HG02943 (cell line): ENCODE measurements around the gene KCNMA1.
"Not testable (repeated sequence)": the region's sequence is repeated elsewhere in the genome, so short reads cannot be mapped to it uniquely, and the experiment has no call there.

ENCODE experiments used
- ATAC-seq: cut with Tn5 transposase; IDR thresholded peaks from one replicate; pipeline ENCODE4 v1.9.1; 2021; ENCODE audit warnings: mild to moderate bottlenecking, low read depth, moderate library complexity; ENCODE audit not compliant: unreplicated experiment

KCNMA1 gene

DNA sequence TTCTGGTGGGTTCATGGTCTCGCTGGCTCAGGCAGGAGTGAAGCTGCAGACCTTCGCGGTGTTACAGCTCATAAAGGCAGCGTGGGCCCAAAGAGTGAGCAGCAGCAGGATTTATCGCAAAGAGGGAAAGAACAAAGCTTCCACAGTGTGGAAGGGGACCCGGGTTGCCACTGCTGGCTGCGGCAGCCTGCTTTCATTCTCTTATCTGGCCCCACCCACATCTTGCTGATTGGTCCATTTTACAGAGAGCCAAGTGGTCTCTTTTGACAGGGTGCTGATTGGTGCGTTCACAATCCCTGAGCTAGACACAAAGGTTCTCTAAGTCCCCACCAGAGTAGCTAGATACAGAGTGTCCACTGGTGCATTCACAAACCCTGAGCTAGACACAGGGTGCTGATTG lies 47.9 kb downstream of the KCNMA1 start:
- not testable (repeated sequence) for ATAC-seq

DNA sequence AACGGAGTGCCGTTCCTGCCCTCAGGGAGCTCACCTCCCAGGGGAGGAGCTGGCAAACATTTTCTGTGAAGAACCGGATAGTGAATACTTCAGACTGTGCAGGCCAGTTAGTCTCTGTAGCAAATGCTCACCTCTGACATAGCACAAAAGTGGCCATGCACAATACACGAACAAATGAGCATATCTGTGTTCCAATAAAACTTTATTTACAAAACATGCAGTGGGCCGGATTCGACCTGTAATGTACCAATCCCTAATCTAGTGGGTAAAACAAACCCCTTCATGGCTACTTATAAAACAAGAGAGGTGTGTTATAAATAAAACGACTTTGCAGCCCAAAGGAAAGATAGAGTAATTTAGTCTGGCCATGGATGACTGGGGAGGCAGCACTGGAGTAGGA lies 48.7 kb downstream of the KCNMA1 start:
- ATAC-seq, result no peak

DNA sequence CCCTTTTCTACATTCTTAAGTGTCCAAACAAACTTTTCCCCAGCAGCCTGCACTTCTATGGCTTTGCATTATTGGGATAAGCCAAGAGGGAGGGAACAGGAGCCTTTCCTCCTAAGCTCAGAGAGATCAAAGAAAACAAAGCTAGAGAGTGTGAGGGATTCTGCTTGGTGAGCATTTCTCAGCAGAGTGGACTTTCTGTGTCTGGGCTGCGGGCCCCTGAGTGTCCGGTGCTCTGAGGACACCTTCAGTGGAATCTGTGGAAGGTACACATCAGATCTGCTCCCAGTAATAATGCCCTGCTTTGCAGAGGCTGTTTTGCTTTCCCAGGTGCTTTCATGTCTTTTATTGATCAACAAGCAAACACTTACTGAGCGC lies 50.2 kb downstream of the KCNMA1 start:
- ATAC-seq, result no peak

DNA sequence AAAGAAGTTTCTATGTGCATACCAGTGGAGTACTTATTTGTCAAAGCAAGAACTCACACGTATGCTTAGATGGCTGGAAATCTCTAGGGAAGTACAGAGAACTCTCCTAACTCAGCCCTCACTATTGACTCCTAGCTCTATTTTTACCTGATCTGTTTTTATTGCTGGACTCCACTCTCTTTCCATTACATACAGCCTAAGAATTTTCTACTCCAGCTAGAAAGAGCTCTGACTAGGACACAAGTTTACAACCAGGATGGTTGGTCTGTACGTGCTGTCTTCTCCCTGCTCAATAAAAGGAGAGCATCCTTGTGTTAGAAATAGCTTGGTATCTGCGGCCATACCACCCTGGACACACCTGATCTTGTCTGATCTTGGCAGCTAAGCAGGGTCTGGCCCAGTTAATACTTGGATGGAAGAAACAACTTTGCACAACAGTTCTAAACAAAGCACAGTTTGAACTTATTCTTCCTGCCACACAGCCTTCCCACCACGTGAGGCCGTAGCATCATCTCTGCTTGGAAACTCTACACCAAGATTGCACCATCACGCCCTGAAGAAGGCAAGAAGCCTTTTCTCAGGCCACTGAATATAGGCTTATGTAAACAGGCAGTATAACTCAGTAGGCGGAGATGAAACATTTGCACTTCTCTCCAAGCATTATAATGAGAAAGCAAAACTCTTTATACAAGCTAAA lies 50.7 kb downstream of the KCNMA1 start:
- no peak for ATAC-seq

DNA sequence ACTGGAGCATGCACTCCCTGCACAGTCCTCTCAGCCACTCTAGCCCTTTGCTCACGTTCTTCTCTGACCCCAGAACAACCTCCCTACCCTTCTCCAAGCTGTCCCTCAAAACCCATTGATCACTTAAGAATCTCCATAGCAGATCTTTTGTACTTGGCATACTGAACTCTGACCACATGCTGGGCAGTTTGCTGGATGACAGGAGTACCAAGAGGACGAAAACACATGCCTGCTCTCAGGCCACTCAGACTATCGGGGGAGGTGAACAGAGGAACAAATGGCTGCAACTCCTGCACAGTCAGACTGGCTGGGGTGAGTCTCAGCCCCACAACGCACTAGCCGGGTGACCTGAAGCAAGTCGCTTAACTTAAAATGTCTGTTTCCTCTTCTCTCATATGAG lies 52.7 kb downstream of the KCNMA1 start:
- no peak for ATAC-seq

GRCh38 chr10:77583527-77583926 lies 54.1 kb downstream of the KCNMA1 start:
- ATAC-seq, result no peak

DNA sequence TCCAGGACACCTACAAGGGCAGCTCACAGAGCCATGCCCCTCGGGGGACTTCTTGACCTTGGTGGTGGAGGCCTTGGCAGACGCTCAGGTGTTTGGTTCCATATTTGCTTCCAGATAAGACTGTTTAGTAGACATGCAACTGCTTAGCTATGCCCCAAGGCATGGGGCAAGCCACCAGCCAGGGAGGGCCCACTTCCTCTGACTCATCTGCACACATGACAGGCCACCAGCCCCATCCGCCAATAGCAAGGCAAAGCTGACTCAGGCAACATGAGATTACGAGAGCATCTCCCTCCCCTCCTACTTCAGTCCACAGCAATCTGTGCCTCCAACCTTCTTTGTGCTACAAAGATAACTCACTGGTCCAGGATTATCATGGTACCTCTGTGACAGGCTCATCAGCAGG lies 54.9 kb downstream of the KCNMA1 start:
- no peak for ATAC-seq

- ATAC-seq, result no peak
Measured at GRCh38 chr10:77581738-77582137, 55.9 kb downstream of the KCNMA1 start.

- no peak for ATAC-seq
Measured at GRCh38 chr10:77580482-77580881, 57.1 kb downstream of the KCNMA1 start.

DNA sequence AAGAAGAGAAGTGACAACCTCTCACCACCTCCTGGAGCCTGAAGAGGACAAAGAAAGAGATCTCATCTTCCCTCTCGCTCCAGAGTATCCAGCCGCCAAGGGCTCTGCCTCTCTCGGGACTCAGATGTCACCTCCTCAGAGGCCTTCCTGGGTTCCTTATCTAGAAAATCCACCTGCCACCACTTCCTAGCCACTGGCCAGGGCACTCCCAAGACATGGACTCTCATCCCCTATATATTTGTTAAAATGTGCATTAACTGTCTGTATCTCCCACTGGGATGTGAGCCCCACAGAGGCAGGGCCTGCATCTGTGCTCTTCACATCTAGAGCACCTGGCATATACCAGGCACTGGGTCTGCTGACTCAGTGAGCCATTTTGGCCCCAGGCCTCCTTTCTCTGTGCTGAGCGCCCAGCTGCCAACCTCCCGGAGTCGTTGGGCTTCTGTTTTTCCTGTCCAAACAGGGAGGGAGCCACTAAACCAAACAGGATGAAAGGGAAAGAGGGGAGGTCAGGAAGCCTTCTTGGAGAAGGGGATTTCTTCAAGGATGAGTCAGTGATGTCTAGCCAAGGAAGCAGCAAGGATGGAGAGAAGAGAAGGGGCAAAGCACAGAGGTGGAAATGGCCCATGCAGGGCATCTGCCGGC lies 58.9 kb downstream of the KCNMA1 start:
- ATAC-seq, result no peak

DNA sequence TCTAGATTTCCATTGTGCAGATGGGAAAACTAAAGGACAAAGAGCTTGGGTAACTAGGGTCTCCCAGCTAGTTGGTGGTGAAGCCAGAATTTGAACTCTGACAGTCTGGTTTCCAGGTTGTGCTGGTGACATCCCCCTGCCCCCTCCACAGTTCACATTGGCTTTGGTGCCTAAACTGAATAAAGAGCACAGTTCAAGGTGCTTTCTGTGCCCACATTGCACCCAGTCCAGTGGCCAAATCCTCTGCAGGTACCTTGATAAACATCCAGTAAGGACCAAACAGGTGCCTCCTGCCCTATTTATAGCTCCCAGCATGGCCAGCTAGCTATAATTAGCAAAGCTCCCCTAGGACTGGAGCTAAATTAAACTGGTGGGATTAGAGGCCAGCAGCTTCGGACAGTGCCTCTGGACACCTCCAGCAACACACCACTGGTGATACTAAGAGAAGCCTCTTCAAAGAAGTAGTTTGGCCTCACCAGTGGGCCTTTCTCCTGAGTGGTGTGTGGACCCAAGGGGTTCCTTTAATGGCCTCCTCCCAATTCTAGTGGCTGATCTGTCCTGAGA lies 59.9 kb downstream of the KCNMA1 start:
- ATAC-seq, result no peak

DNA sequence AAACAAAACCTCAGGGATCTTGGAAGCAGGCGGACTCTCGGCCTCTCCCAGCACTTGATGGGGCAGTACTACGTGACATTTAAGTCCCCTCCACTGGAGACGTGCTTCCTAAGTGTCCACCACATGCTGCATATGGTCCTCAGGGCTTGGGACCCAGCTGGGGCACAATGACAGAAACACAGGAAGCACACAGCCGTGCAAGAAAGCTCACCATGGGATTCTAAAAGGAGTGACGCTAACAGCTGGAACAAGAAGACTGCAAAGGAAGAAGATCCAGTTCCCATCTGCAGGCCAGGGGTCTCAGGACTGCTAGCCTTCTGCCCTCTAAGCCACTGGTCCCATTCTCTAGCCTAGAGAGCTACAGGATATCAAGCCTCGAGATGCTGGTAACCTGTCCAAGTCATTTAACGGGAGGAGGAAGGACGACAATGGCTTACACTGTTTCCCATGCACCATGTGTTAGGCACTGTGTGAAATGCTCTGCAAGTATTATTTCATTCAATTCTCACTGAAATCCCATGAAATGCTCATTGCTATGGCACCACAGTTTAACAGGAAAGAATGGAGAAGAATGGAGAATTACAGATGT lies 61.1 kb downstream of the KCNMA1 start:
- ATAC-seq, result no peak

DNA sequence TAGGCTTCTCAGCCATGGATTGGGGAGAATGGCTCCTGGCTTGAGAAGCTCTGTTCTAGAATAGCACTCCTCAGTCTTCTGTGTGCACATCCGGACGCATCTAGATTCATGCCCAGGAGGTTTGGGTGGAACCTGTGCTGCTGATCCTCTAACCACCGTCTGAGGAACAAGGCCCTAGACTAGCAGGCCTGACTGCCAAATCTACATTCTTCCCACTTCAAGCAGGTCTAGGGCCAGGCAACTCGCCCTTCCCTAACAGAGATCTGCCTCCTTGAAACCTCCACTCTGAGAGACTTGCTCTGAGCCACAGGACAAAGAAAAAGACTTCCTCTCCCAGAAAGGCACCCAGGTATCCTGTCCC lies 61.6 kb downstream of the KCNMA1 start:
- ATAC-seq, result no peak

DNA sequence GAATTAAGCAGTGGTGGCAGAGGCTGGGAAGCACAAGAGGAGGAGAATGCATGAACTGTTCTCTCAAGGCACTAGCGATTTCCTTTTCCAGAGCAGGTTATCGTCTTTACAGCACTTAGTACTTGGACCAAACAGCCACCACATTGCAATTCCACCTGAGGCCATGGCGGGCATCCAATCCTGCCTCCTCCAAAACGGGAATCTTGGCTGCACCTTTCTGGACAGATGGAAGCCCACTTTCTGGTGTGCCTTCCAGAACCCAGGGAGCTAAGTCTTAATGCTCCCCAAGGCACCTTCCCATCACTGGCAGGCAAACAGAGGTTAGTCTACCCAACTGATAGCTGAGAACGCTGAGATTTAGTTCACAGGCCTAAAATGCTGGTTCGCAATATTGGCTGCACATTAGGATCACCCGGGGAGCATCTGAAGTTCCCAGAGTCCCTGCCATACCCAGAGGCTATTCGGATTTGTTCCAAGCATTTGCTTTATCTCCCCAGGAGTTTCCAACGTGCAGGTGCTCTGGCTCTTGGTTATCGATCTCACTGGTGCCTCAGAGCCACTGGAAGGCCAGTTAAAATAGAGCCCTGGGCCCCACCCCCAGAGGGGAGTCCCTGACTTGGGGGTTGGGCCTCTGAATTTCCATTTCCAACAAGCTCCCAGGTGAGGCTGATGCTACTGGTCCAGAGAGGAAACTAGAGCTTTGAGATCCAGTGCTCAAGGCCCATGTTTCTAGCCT lies 62.2 kb downstream of the KCNMA1 start:
- no peak for ATAC-seq

DNA sequence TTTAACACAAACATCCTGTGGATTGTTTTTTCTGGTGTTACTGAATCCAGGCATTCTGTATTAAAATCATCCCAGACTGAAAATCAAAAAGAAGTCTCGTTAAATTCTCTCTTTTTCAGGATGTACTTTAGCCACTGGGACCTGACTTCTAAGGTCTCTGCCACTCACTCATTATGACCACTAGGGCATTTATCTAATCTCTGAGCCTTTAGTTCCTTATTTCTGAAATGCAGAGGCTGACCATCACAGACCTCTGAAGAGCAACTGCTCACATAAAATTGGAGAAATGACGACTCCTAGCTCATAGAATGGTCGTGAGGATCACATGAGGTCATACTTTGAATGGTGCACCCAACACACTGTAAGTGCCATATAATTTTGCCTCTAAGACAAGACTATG lies 63.2 kb downstream of the KCNMA1 start:
- no peak for ATAC-seq

- not testable (repeated sequence) for ATAC-seq
Measured at GRCh38 chr10:77572520-77572919, 65.1 kb downstream of the KCNMA1 start.

DNA sequence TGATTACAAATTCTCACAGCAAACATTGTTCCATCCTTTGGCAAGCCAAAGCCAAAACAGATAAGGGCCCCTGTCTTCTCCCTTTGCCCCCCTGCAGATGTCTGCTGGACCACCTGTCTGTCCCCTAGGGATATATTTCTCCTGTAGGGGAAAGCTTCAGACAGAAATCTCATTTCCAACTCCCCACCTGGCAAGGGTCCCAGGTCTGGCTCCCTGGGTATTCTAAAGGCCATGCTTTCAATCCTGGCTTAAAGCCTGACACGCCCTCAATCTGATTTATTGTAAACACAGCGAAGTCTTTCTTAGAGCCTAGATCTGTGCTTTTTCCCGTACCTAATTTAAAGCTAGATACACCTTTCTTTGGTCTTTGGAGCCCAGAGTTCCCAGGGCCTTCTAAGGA lies 66.1 kb downstream of the KCNMA1 start:
- no peak for ATAC-seq

DNA sequence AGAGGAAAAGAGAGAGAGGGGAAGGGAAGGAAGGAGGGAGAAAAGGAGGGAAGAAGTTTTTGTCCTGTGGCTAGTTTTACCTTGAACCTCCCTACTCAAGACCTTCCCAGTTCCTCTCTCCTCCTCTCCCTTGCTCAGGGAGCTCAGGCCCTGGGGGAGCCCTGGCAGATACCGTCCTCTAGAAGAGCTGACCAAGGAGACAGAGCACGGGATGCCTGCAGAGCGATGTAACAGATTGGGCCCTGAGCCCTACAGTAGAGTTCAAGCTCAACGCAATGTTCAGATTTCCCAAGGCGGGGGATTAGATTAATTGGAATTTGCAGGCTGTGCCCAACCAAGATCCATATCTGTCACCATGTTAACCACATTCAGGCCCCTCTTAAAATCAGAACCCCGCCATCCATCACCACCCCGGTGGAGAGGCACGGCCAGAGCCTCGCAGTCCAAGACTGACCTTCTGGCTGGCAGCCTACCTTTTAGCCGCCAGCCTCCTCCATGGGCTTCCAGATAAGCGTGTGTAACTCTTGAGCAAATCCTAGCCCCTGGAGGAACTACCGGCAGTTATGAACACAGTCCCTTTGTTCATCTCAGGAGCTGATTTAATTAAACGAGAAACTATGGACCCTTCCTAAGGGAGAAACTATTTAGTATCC lies 70.6 kb downstream of the KCNMA1 start:
- no peak for ATAC-seq

DNA sequence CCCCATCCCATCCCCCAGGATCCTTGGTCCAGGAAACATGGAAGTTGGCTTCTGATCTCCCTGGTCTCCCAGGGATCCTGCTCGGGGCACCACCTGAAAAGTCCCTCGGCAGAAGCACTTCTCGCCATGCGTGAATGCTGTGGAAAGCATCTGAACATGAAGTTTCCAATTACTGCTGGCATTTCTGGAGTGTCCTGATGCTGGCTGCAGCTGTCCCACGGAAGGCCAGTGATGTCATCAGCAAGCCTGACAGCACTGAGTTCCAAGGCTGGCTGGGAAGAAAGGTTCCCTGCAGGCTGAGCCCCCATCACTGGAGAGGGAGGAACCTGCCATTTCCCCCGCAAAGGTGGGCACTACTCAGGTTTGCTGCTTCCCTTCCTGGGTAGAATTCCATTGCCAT lies 71.4 kb downstream of the KCNMA1 start:
- no peak for ATAC-seq

DNA sequence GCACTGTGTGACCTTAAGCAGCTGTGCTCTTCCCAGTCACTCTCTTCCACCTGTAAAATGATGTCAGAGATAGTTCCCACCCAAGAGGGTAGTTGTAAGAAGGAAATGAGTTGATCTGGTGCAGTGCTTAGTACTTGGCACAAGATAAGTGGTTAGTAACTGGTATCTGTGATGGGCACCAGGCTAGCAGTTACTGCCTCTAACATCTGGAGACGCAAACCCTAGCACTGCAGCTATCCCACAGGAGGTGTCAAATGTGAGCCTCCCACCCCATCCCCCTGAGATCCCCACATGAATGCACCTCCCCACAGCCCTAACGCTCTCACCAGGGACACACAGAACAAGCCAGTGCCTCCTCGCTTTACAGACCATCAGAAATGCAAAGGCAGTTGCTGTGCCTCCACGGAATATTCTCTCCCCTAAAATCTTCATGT lies 72.0 kb downstream of the KCNMA1 start:
- ATAC-seq, result no peak
